SK-N-SH (cell line): ENCODE measurements around the gene OGFR.

Source experiments
- EP300 ChIP-seq, 2 experiments: IDR thresholded peaks; 2 replicates each; pipeline versions ENCODE4 v1.4.0 to v1.6.1; 2012; ENCODE audit warnings: borderline replicate concordance in 1 of 2, low read depth in 1 of 2, low read length in 1 of 2
- GABPA ChIP-seq: IDR thresholded peaks from 2 replicates; pipeline ENCODE4 v1.4.0; 2012; ENCODE audit warnings: low read depth, mild to moderate bottlenecking
- JUND ChIP-seq: IDR thresholded peaks from 2 replicates; pipeline ENCODE4 v1.4.0; 2012
- MEF2A ChIP-seq: IDR thresholded peaks from 2 replicates; pipeline ENCODE4 v1.4.0; 2012; ENCODE audit warnings: low read depth, borderline replicate concordance
- NRF1 ChIP-seq: IDR thresholded peaks from 2 replicates; pipeline ENCODE4 v1.6.1; 2012; ENCODE audit warnings: low read depth, mild to moderate bottlenecking, low read length
- POLR2AphosphoS5 ChIP-seq: IDR thresholded peaks from 2 replicates; pipeline ENCODE4 v1.6.1; 2012; ENCODE audit warnings: low read depth, low read length
- RAD21 ChIP-seq: IDR thresholded peaks from 2 replicates; pipeline ENCODE4 v1.6.1; 2012; ENCODE audit warnings: mild to moderate bottlenecking, low read length
- RCOR1 ChIP-seq: fragments of 150-350 bp; IDR thresholded peaks from 2 replicates; pipeline ENCODE4 v1.6.1; 2017; ENCODE audit warnings: antibody characterized with exemption, low read length
- YY1 ChIP-seq: IDR thresholded peaks from 2 replicates; pipeline ENCODE4 v1.4.0; 2012; ENCODE audit warnings: low read depth, mild to moderate bottlenecking
- TF ChIP-seq, protein P1 (sequence below): IDR thresholded peaks from 2 replicates; pipeline ENCODE4 v1.4.0; 2012; ENCODE audit warnings: low read depth
- TF ChIP-seq, protein P2 (sequence below): fragments of 200-600 bp; sonication (generic); IDR thresholded peaks from 2 replicates; pipeline ENCODE4 v1.6.1; 2017; ENCODE audit warnings: antibody characterized with exemption, mild to moderate bottlenecking, moderate library complexity
- TF ChIP-seq, protein P3 (sequence below): IDR thresholded peaks from 2 replicates; pipeline ENCODE4 v1.6.1; 2012; ENCODE audit warnings: mild to moderate bottlenecking, low read depth, low read length, moderate library complexity
- TF ChIP-seq, protein P4 (sequence below): IDR thresholded peaks from 2 replicates; pipeline ENCODE4; 2012

DNA sequence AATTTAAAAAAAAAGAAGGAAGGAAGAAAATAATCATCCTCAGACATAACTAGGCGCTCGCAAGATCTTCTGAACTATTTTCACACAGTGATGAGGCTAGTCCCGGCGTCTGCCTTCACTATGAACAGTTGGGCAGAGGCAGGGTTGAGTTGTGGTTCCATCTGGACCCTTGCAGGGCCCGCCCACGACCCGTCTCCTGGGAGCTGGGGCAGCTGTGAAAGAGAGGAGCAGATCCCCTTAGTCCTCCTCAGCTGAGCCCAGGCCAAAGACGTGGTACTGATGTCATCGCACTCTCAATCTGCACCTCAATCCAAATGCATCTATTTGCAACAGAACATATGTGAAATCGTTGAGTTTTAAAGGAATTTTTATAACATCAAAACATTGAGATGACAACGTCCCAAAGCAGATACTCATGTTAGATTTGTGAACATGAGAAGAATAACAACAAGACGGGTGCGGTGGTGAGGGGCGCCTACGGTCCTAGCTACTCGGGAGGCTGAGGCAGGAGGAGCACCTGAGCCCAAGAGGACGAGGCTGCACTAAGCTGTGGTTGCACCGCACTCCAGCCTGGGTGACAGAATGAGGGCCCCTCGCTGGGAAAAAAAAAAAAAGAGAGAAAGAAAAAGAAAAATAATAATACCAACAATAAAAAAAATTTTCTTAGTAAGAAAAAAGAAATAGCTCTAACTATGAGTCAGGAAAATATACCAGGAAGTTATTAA lies 41.7 kb downstream of the OGFR start:
- TF ChIP-seq POLR2AphosphoS5 (no peak), MEF2A (no peak), JUND (no peak), YY1 (no peak), RCOR1 (no peak), RAD21 (no peak), EP300 (IDR thresholded peaks at IDR 0.05; ENCODE audit: borderline replicate concordance in 1 of 2, low read depth in 1 of 2, low read length in 1 of 2) (no peak), GABPA (no peak), NRF1 (no peak)
- TF ChIP-seq, protein P1, sequence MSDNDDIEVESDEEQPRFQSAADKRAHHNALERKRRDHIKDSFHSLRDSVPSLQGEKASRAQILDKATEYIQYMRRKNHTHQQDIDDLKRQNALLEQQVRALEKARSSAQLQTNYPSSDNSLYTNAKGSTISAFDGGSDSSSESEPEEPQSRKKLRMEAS = no peak
- TF ChIP-seq, protein P2, sequence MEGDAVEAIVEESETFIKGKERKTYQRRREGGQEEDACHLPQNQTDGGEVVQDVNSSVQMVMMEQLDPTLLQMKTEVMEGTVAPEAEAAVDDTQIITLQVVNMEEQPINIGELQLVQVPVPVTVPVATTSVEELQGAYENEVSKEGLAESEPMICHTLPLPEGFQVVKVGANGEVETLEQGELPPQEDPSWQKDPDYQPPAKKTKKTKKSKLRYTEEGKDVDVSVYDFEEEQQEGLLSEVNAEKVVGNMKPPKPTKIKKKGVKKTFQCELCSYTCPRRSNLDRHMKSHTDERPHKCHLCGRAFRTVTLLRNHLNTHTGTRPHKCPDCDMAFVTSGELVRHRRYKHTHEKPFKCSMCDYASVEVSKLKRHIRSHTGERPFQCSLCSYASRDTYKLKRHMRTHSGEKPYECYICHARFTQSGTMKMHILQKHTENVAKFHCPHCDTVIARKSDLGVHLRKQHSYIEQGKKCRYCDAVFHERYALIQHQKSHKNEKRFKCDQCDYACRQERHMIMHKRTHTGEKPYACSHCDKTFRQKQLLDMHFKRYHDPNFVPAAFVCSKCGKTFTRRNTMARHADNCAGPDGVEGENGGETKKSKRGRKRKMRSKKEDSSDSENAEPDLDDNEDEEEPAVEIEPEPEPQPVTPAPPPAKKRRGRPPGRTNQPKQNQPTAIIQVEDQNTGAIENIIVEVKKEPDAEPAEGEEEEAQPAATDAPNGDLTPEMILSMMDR = no peak
- TF ChIP-seq, protein P3, sequence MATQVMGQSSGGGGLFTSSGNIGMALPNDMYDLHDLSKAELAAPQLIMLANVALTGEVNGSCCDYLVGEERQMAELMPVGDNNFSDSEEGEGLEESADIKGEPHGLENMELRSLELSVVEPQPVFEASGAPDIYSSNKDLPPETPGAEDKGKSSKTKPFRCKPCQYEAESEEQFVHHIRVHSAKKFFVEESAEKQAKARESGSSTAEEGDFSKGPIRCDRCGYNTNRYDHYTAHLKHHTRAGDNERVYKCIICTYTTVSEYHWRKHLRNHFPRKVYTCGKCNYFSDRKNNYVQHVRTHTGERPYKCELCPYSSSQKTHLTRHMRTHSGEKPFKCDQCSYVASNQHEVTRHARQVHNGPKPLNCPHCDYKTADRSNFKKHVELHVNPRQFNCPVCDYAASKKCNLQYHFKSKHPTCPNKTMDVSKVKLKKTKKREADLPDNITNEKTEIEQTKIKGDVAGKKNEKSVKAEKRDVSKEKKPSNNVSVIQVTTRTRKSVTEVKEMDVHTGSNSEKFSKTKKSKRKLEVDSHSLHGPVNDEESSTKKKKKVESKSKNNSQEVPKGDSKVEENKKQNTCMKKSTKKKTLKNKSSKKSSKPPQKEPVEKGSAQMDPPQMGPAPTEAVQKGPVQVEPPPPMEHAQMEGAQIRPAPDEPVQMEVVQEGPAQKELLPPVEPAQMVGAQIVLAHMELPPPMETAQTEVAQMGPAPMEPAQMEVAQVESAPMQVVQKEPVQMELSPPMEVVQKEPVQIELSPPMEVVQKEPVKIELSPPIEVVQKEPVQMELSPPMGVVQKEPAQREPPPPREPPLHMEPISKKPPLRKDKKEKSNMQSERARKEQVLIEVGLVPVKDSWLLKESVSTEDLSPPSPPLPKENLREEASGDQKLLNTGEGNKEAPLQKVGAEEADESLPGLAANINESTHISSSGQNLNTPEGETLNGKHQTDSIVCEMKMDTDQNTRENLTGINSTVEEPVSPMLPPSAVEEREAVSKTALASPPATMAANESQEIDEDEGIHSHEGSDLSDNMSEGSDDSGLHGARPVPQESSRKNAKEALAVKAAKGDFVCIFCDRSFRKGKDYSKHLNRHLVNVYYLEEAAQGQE = no peak
- TF ChIP-seq, protein P4, sequence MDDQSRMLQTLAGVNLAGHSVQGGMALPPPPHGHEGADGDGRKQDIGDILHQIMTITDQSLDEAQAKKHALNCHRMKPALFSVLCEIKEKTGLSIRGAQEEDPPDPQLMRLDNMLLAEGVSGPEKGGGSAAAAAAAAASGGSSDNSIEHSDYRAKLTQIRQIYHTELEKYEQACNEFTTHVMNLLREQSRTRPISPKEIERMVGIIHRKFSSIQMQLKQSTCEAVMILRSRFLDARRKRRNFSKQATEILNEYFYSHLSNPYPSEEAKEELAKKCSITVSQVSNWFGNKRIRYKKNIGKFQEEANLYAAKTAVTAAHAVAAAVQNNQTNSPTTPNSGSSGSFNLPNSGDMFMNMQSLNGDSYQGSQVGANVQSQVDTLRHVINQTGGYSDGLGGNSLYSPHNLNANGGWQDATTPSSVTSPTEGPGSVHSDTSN = no peak
